ENCODE data around the gene MSH5.

MSH5 gene

DNA sequence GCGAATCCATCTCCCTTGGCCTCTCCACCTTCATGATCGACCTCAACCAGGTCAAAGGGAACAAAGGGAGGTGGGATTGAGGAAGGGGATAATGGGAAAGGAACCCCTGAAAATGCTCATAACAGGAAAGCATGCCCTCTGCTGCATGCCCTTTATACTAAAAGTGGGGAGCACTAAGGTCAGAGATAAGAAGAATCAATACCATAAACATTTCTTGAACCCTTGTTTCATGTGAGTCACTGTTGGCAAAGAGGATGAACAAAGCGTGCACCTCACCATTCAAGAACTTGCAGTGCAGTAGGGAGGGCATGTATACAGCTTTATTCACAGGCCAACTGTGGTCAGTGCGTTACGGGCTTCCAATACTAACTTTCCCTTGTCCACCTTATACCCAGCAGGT, 21.0 kb downstream of the MSH5 start:
- no peak for DNase-seq (ENCODE audit: low read depth in 2 of 2)

DNA sequence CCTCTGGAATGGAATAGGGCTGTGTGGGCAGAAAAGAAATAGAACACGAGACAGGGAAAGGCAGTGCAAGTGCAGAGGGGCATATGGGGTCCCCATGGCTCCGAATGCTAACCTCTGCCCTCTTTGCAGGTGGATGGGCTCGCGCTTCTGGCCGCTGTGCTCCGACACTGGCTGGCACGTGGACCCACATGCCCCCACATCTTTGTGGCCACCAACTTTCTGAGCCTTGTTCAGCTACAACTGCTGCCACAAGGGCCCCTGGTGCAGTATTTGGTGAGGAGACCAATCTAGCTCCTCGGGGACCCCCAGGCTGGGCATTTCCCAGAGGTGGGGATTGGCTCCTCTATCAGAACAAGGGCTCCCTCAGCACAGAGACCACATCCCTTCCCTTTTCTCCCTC, 21.5 kb downstream of the MSH5 start:
- DNase-seq (ENCODE audit: low read depth in 2 of 2), result no peak

DNA sequence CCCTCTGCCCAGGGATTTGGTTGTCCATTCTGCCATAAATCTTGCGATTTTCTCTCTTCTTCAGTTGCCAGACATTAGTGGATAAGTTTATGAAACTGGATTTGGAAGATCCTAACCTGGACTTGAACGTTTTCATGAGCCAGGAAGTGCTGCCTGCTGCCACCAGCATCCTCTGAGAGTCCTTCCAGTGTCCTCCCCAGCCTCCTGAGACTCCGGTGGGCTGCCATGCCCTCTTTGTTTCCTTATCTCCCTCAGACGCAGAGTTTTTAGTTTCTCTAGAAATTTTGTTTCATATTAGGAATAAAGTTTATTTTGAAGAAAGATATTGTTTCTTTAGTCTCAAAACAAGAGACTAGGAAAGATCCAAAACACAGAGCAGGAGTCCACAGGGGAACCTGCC, 22.6 kb downstream of the MSH5 start, which contains the start of gene SAPCD1:
Gene SAPCD1, plus strand, starts transcription at position 301 of the 400 bp plus-strand sequence. CDS start 399 bp downstream, outside the sequence.
- DNase-seq (ENCODE audit: low read depth in 2 of 2), result no peak

DNA sequence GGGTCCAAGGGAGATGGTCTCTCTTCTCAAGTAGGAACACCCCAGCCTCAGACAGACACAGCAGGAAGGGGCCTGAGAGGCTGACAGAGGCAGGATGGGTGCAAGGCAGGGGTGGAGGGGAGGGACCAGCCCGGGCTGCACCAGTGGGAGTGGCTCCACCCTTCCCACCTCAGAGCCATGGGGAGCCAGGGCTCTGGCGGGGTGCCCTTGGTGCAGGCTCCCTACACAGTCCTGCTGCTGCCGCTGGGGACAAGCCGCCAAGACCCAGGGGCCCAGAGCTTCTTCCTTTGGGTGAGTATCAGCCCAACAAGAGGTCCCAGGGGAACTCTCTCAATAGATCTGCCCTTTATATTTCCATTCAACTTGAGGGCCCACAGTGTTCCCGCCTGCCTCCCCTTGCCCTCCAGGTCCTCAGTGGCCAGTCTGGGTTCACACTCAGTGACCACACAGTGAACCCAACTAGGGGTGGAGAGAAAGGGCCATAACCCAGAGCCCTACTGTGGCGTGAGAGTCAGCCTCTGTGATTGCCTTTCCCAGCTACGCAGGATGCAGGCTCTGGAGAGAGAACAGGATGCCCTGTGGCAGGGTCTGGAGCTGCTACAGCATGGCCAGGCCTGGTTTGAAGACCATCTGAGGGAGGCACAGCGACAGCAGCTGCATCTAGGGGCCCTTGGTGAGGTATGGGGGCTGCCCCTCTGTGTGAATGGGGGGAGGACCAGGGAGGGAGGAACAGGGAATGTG, 23.2 kb downstream of the MSH5 start:
- no peak for DNase-seq (ENCODE audit: low read depth in 2 of 2)

DNA sequence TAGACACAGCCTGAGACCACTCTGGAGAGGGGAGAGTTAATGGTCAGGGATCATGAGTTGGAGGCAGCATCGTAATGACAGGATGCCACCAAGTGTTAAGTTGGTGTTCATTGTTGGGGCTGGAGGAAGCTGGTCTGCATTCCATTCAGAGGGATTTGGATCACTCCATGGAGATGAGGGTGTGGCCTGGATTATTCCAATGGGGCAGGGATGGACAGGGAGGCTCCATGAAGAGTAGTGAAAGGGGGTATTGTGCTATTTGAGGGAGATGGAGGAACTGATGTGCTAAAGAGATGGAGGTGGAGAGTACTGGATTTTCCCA, 23.8 kb downstream of the MSH5 start:
- DNase-seq (ENCODE audit: low read depth in 2 of 2), result no peak

DNA sequence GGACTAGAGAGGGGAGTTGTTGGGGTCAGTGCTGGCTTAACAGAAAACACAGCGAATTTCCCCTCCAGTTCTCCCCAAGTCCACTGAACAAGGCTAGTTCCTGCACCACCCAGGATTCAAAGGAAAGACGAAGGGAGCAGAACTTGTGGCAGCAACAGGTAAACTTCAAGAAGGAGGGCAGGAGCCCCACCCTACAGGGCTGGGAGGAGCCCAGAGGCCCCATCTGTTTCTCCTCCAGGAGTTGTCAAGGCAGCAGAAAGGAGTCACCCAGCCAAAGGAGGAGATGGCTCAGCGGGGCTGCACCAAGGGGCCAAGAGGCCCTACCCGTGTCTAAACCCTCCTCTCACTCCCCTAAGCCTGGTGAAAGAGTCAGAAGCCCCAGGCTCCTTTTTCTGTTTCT, 24.4 kb downstream of the MSH5 start:
- DNase-seq (ENCODE audit: low read depth in 2 of 2), result no peak

DNA sequence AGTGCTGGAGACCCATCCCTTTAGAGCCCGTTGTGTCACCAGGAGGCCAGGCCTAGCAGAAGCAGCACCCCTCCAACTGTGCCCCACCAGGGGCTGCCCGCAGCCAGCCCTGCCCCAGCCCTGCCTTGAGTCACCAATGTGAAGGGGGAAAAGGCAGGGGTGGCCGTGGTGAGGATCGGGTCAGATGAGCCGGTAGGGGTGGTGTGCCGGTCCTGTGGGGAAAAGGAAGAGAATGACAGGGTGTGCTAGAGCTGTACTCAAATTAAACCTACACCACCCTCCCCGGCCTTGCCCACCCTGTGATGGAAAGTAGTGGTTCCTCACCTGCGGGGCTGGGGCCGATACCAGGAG, 25.7 kb downstream of the MSH5 start:
- no peak for DNase-seq (ENCODE audit: low read depth in 2 of 2)

DNA sequence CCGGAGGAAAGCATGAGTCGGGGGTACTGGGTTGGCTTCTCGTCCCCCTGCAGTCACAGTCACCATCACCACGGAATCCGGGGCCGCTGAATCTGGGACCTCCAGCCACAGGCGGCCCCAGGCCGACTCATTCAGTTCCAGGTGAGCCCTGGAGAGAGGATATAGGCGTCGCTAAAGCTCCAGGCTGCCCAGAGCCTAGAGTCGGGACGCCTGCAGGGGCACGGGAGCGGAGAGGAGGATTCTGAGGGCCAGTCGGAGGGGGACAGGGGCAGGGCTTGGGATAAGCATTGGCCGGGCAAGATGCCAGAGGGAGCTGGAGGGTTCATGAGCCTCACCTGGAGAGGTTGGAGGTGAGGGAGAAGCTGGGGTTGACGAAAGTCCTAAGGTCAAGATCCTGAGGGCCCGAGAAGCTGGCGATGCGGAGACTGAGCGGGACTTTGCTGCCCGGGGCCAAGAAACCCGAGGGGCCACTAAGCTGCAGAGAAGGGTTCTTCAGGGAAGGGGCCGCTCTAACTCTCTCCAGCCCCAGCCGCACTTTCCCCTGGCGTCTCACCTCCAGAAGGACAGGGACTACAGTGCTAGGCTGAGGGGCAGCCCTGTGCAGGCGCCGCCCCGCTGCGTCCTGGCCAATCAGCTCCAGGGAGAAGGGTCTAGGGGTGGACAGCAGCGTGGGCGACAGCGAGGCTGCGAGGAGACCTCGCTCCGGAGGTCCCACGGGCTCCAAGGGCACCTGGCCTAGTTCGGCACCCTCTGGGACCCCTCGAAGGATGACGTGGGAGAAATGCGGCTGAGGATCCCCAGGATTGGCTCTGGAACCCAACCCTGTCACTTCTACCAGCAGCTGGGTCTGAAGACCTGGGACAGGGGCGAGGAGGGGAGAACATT, 26.3 kb downstream of the MSH5 start:
- DNase-seq (ENCODE audit: low read depth in 2 of 2), result no peak

DNA sequence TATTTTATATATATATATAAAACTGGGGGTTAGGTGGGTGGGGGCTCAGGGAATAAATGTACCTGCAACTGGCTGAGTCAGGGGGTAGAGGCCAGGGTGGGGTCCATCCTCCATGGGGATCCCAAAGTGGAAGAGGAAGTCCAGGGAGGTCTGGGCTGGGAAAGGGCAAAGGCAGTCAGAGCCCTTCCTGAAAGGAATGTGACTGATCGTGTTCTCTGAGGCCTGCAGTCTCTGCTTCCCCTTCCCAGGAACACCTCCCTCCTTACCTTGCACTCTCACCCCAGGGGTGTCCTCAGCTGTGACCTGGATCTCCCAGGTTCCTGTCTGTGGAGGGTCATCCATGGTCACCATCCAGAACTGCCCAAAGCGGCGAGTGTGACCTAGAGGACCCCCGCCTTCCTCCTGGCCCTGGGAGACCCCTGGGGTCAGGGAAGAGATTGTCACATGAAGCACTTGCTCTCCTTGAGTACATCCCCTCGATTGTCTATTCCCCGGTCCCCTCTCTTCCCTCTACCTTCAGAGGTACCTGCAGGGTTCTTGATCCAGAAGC, 27.4 kb downstream of the MSH5 start:
- no peak for DNase-seq (ENCODE audit: low read depth in 2 of 2)

DNA sequence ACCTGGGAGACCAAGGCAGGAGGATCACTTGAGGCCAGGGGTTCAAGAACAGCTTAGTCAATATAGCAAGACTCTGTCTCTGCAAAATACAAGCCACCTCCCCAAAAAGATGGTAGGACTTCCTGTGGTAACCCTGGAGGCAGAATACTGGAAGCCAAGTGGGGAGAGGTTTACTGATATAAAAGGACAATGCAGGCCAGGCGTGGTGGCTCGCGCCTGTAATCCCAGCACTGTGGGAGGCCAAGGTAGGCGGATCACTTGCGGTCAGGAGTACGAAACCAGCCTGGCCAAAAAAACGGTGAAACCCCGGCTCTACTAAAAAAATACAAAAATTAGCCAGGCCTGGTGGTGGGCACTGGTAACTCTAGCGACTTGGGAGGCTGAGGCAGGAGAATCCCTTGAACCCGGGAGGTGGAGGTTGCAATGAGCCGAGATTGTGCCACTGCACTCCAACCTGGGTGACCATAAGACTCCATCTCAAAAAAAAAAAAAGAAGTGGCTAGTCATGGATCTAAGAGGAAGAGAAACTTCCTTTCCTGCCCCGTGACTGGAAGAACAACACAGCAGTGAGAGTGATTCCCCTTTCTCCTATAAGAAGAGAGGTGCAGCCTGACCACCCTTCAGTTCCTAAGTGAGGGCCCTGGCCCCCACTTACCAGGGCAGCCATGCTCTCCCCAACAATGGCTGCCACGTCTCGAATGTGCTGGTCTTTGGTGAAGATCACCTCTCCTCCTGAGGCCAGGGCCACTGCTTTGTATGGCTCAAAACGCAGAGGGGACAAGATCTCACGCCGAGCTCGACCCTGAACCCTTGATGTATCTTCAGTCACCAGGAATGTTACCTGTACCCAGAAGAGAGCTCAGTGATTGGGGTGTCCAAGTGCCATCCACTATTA, 28.8 kb downstream of the MSH5 start:
- DNase-seq (ENCODE audit: low read depth in 2 of 2), result no peak

DNA sequence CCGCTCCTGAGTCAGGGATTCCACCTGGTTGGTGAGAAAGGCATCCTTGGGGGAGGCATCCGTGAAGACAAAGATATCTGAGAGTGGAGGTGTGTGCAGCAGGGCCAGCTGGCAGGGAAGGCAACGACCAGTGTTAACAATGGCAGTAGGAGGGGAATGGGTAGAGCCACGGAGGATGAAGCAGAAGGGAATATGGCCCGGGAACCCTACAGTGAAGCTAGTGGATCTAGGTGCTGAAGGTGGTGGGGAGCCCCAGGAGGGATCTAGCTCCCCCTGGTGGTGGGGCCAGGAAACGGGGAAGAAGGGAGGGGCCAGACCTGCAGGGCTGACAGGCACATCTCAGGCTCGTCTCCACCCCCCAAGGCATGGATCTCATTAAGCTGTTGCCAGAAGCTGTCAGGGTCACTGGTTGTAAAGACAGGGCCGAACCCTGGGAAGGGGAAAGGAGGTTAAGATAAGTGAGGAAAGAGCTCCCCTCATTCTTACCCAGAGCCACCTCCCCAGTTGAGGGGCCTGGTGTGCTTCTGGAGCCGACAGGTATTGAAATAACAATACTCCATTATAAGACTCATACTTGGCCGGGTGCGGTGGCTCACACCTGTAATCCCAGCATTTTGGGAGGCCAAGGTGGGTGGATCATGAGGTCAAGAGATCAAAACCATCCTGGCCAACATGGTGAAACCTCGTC, 30.0 kb downstream of the MSH5 start:
- DNase-seq (ENCODE audit: low read depth in 2 of 2), result peak; percentile 60 to 64

DNA sequence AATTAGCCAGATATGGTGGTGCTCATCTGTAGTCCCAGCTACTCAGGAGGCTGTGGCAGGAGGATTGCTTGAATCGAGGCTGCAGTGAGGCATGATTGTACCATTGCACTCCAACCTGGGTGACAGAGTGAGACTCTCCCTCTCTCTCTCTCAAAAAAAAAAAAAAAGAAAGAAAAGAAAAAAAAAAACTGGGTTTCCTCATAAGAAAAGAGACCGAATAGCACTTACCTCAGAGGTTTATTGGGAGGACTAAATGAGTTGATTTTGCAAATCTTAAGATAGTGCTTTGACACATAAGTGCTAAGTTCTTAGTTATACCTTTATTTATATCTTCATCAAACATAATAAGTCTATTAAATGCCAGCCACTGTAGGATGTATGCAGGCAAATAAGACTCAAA, 31.1 kb downstream of the MSH5 start:
- no peak for DNase-seq (ENCODE audit: low read depth in 2 of 2)

DNA sequence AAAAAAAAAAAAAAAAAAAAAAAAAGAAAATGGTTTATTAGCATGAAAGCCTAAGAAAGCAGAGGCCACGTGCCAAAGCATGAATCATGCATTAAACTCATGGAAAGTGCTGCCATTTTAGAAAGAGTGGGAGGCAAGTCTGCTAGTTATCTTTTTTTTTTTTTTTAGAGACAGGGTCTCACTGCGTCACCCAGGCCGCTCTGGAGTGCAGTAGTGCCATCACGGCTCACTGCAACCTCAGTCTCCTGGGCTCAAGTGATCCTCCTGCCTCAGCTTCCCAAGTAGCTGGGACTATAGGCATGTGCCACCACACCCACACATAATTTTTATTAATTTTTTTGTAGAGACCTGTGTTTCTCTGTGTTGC, 32.2 kb downstream of the MSH5 start:
- DNase-seq (ENCODE audit: low read depth in 2 of 2), result peak; percentile 28 to 35

DNA sequence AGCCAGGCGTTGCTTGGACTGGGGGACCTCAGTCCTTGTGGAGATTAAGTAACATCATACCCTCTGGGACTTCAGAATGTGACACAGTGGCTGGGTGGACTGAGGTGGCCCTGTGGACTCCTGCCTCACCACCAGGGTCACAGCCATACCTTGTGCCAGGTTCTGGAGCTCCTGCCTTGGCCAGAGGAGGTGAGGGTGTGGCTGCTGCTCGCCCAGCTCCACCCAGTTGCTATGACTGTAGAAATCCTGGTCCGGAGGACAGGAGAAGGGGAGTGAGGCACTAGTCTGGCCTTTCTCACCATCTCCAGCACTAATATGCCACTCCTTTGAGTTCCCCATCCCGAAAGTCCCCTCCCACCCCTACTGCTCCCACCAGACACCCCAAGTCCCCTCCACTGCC, 35.4 kb downstream of the MSH5 start:
- DNase-seq (ENCODE audit: low read depth in 2 of 2), result no peak

DNA sequence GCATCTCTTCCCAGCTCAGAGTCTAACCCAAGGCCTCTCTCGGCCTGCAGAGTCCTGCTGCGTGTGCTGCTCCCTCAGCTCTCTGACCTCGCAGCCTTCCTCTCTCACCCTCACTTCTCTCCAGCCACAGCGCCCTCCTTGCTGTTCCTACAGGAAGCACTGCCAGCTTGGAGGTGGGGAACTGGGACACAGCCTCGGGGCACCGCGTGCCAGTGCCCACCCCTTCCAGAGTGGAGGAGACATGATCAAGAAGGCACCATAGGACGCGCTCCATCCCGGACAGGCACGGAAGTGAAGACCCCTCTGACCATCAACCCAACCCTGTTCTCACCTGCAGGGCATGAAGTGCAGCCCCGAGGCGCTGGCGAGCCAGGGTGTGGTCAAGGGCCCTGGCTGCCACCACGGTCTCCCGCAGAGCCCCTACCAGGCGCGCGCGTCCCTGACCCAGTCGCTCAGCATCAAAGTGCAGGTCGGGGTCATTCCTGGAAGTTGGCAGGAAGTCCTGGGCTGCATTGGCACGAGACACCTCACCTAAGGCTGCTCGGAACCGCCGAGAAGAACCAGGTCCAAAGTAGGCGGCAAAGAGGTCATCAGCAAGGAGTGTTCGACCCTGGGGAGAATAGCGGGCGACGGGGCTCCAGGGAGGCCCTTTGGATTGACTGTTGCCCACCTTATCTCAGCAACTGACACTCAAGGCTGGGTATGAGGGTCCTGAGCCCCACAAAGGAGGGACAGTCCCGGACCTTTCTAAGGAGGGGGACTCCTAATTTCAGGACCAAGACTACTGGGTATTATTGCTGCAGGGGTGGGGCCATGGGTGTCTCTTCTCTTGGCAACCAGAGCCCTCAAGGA, 36.1 kb downstream of the MSH5 start:
- DNase-seq (ENCODE audit: low read depth in 2 of 2), result no peak

DNA sequence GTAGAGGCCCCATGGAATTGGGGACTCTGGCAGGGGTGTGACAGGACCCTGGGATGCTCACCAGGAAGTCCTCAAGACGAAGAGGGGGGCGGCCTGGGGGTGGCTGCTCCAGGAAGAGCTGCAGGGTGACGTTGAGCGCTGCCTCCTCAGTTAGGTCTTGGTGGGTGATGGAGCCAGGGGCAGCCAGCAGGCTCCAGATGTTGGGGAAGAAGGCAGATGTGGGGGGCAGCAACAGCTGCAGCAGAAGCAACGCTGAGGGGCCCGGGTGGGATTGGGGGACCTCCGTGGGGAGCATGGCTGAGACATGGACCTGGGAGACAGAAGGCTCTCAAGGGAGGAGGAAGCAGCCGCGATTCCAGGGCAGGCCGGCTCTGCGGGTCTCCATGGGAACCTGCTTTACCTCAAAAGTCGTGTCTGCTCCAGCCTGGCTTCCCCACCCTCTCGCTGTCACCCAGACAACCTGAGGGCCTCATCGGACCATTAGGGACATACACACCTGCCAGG, 36.7 kb downstream of the MSH5 start:
- no peak for DNase-seq (ENCODE audit: low read depth in 2 of 2)

DNA sequence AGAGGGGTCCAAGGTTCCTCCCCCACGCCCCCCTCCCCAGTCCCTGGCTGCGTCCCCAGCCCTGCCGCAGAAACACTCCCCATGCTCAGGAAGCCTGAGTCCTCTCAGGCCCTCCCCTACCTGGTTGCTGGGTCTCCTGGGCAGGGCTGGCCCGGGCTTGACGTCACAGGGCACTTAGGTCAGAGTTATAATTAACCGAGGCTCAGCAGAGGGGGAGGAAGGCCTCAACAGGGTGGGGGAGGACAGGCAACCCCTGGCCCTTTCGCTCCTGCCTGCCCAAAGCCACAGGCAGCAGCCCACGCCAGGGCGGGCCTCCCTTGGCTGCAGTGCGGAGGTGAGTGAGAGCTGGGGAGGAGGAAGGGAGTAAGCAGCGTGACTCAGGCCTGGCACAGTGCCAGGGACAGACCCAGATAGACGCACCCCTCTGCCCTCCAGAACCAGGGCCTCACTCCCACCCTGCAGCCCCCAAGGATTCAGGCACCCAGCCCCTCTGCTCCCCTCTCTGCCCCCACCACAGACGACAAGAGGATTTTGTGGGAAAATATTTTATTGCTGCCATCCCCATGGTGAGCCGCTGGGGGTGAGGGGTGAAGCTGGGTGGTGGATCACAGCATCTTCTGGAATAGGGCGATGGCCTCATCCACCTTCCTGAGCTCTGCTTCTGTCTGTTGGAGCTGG, 37.3 kb downstream of the MSH5 start, which contains the start of gene VWA7:
Gene VWA7, minus strand, starts transcription at position 340 of the 678 bp plus-strand sequence. CDS start 549 bp downstream, outside the sequence.
- DNase-seq (ENCODE audit: low read depth in 2 of 2), result peak; percentile 67 to 81

DNA sequence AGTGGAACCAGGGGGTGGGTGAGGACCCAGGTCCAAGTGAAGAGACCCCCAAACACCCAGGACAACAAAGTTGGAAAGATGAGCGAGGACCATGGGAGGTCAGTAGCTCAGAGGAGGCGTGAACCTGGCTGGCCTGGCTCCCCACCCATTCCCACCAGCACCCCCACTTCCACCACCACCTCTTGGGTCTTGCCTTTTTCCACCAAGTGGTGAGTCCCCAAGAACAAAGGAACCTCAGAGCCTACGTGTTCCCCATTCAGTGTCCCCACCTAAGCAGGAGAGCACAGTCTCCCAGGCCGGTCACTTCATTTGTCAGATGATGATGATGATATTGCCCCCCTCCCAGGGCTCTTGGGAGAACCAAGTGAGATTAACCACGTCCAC, 37.9 kb downstream of the MSH5 start:
- DNase-seq (ENCODE audit: low read depth in 2 of 2), result no peak

DNA sequence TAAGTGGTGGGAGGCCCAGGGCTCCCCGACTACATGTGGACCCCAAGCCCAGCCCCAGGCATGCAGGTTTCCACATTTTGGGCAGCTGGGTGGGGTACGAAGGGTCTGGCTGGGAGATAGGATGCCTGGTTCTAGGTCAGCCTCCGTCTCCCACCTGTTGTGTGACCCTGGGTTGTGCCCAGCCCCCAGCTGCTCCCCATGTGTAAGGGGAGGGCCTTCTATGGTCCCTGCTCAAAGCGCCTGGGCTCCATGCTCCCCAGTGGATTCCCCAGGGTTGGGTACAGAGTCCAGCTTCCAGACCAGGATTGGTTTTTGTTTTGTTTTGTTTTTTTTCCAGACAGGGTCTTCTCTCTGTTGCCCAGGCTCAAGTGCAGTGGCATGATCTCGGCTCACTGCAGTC, 38.4 kb downstream of the MSH5 start:
- DNase-seq (ENCODE audit: low read depth in 2 of 2), result no peak
